Effector memory CD4-positive, alpha-beta T cell (primary cell): ENCODE data around the gene TNF.
"Not testable (repeated sequence)": the region's sequence is repeated elsewhere in the genome, so short reads cannot be mapped to it uniquely, and the experiment has no call there.

Experiments used
- DNase-seq, 3 donors: peaks; one replicate each; pipeline ENCODE4 v3.0.0-alpha.2; 2020
- H3K27ac ChIP-seq: 2 replicates; pipeline ENCODE4 v1.7.0; 2013; ENCODE audit warnings: mild to moderate bottlenecking, low read length, moderate library complexity; ENCODE audit not compliant: insufficient read depth, poor library complexity, severe bottlenecking
- H3K27me3 ChIP-seq: replicated peaks from 2 replicates; pipeline ENCODE4 v1.7.0; 2013; ENCODE audit warnings: mild to moderate bottlenecking, low read length; ENCODE audit not compliant: insufficient read depth, control insufficient read depth, poor library complexity, severe bottlenecking
- H3K36me3 ChIP-seq: 2 replicates; pipeline ENCODE4 v1.7.0; 2013; ENCODE audit warnings: mild to moderate bottlenecking, low read length, moderate library complexity; ENCODE audit not compliant: control insufficient read depth, insufficient read depth
- H3K4me1 ChIP-seq: 2 replicates; pipeline ENCODE4 v1.7.0; 2013; ENCODE audit warnings: low read length, mild to moderate bottlenecking; ENCODE audit not compliant: control insufficient read depth, insufficient read depth, poor library complexity, severe bottlenecking
- H3K4me3 ChIP-seq: 2 replicates; pipeline ENCODE4 v1.7.0; 2013; ENCODE audit warnings: low read length, low read depth, mild to moderate bottlenecking; ENCODE audit not compliant: insufficient read depth, poor library complexity, severe bottlenecking
- H3K9me3 ChIP-seq: 2 replicates; pipeline ENCODE4 v1.7.0; 2013; ENCODE audit warnings: mild to moderate bottlenecking, low read length, moderate library complexity; ENCODE audit not compliant: control insufficient read depth

Gene TNF

GRCh38 chr6:31544676-31545075, 30.7 kb upstream of the TNF start:
- Histone ChIP-seq H3K27me3 (no peaks in the 10 kb centered on the region), H3K9me3 (no peaks in the 10 kb centered on the region), H3K4me3 (no peak overlapping the region), H3K4me1 (peaks cover 31% of the 10 kb centered on the region), H3K27ac (no peak overlapping the region), H3K36me3 (peaks cover 4% of the 10 kb centered on the region)
- DNase-seq: no peak

- no peaks in the 10 kb centered on the region for H3K27me3 ChIP-seq
- H3K36me3 ChIP-seq: no peaks in the 10 kb centered on the region
- no peak overlapping the region for H3K27ac ChIP-seq
- H3K9me3 ChIP-seq: no peaks in the 10 kb centered on the region
- H3K4me1 ChIP-seq: peaks cover 25% of the 10 kb centered on the region
- no peak overlapping the region for H3K4me3 ChIP-seq
- no peak for DNase-seq
Measured at GRCh38 chr6:31545291-31545690, 30.1 kb upstream of the TNF start.

- H3K9me3 ChIP-seq: no peaks in the 10 kb centered on the region
- no peaks in the 10 kb centered on the region for H3K27me3 ChIP-seq
- no peaks in the 10 kb centered on the region for H3K36me3 ChIP-seq
- DNase-seq: peak; percentile 65 to 83 (median 78)
- H3K4me3 ChIP-seq: peak within 1 kb of the TSS; percentile 15
- peak within 1 kb of the TSS; percentile 76 for H3K27ac ChIP-seq
- peaks cover 20% of the 10 kb centered on the region for H3K4me1 ChIP-seq
Measured at GRCh38 chr6:31546339-31546957, 28.9 kb upstream of the TNF start, which contains the start of gene ATP6V1G2. Gene ATP6V1G2, minus strand, starts transcription at chr6:31546608. Its CDS starts 49 bp downstream, at chr6:31546559.

GRCh38 chr6:31546958-31547726, 28.2 kb upstream of the TNF start, which contains the start of gene NFKBIL1:
Gene NFKBIL1, plus strand, starts transcription at chr6:31547608. Its CDS starts 87 bp downstream, at chr6:31547695.
- no peaks in the 10 kb centered on the region for H3K9me3 ChIP-seq

GRCh38 chr6:31547727-31548543, 27.4 kb upstream of the TNF start:
- peak overlapping the region; percentile 76 for H3K27ac ChIP-seq
- H3K4me1 ChIP-seq: peaks cover 16% of the 10 kb centered on the region
- H3K36me3 ChIP-seq: no peaks in the 10 kb centered on the region
- DNase-seq: no peak
- no peak overlapping the region for H3K4me3 ChIP-seq
- no peaks in the 10 kb centered on the region for H3K27me3 ChIP-seq
- H3K9me3 ChIP-seq: no peaks in the 10 kb centered on the region

More at GRCh38 chr6:31546958-31547726, 28.2 kb upstream of the TNF start, which contains the start of gene NFKBIL1:
- H3K4me3 ChIP-seq: peak within 1 kb of the TSS; percentile 15
- peak within 1 kb of the TSS; percentile 76 for H3K27ac ChIP-seq
- no peaks in the 10 kb centered on the region for H3K27me3 ChIP-seq
- no peaks in the 10 kb centered on the region for H3K36me3 ChIP-seq
- H3K4me1 ChIP-seq: peaks cover 20% of the 10 kb centered on the region
- DNase-seq: peak; percentile 75 to 84 (median 83)

GRCh38 chr6:31548544-31548873, 26.9 kb upstream of the TNF start:
- H3K27me3 ChIP-seq: no peaks in the 10 kb centered on the region
- no peaks in the 10 kb centered on the region for H3K9me3 ChIP-seq
- H3K4me3 ChIP-seq: no peak overlapping the region
- no peak for DNase-seq
- H3K4me1 ChIP-seq: peaks cover 16% of the 10 kb centered on the region
- H3K36me3 ChIP-seq: no peaks in the 10 kb centered on the region
- H3K27ac ChIP-seq: peak overlapping the region; percentile 22

GRCh38 chr6:31551371-31551770, 24.0 kb upstream of the TNF start:
- H3K27me3 ChIP-seq, H3K27ac ChIP-seq, H3K36me3 ChIP-seq, H3K9me3 ChIP-seq, H3K4me3 ChIP-seq: not testable (repeated sequence)
- DNase-seq: peak; percentile 52 to 59 (median 57)
- peaks cover 23% of the 10 kb centered on the region for H3K4me1 ChIP-seq

GRCh38 chr6:31556307-31556706, 19.1 kb upstream of the TNF start:
- Histone ChIP-seq H3K4me1 (peaks cover 49% of the 10 kb centered on the region), H3K27ac (peak overlapping the region; percentile 44), H3K4me3 (no peak overlapping the region), H3K27me3 (no peaks in the 10 kb centered on the region), H3K9me3 (no peaks in the 10 kb centered on the region), H3K36me3 (no peaks in the 10 kb centered on the region)
- no peak for DNase-seq

- no peaks in the 10 kb centered on the region for H3K27me3 ChIP-seq
- no peaks in the 10 kb centered on the region for H3K36me3 ChIP-seq
- H3K4me1 ChIP-seq: peaks cover 53% of the 10 kb centered on the region
- H3K4me3 ChIP-seq: no peak overlapping the region
- no peaks in the 10 kb centered on the region for H3K9me3 ChIP-seq
- H3K27ac ChIP-seq: peak overlapping the region; percentile 77
- DNase-seq: no peak
Measured at GRCh38 chr6:31557443-31558317, 17.7 kb upstream of the TNF start.
